ENCODE data around the gene SH3RF2. TPM values are rescaled to one million over a fixed set of nuclear protein-coding genes. Genes with fewer than 3 reads are reported as not detected.

SH3RF2 gene
- total RNA-seq, 6 experiments from 2014 or later: 0.43 to 1.7 (median 0.66) TPM

- no peak for DNase-seq
- peak; percentile 52 for TF ChIP-seq CTCF (IDR thresholded peaks at IDR 0.05)
- Mint-ChIP-seq H3K4me1 (ENCODE audit: low read depth) (peaks cover 18% of the 10 kb centered on the region), H3K27ac (no peak overlapping the region), H3K9me3 (no peaks in the 10 kb centered on the region), H3K27me3 (ENCODE audit: insufficient read depth) (peaks cover 35% of the 10 kb centered on the region), H3K36me3 (ENCODE audit: low read depth) (no peaks in the 10 kb centered on the region), H3K4me3 (no peak overlapping the region)
These were observed 28.0 kb upstream of the SH3RF2 start for GRCh38 chr5:145908206-145908960.

- H3K4me1 Mint-ChIP-seq (ENCODE audit: low read depth): peaks cover 12% of the 10 kb centered on the region
- TF ChIP-seq CTCF (IDR thresholded peaks at IDR 0.05): no peak
- no peak overlapping the region for H3K27ac Mint-ChIP-seq
- no peak overlapping the region for H3K4me3 Mint-ChIP-seq
- no peaks in the 10 kb centered on the region for H3K36me3 Mint-ChIP-seq (ENCODE audit: low read depth)
- DNase-seq: no peak
- no peaks in the 10 kb centered on the region for H3K9me3 Mint-ChIP-seq
- peaks cover 33% of the 10 kb centered on the region for H3K27me3 Mint-ChIP-seq (ENCODE audit: insufficient read depth)
These were observed 25.2 kb upstream of the SH3RF2 start for GRCh38 chr5:145911164-145911563.

GRCh38 chr5:145912019-145912418, 24.4 kb upstream of the SH3RF2 start:
- no peak for TF ChIP-seq CTCF (IDR thresholded peaks at IDR 0.05)
- no peaks in the 10 kb centered on the region for H3K36me3 Mint-ChIP-seq (ENCODE audit: low read depth)
- peaks cover 30% of the 10 kb centered on the region for H3K27me3 Mint-ChIP-seq (ENCODE audit: insufficient read depth)
- H3K4me3 Mint-ChIP-seq: no peak overlapping the region
- no peaks in the 10 kb centered on the region for H3K9me3 Mint-ChIP-seq
- no peak for DNase-seq
- peaks cover 9% of the 10 kb centered on the region for H3K4me1 Mint-ChIP-seq (ENCODE audit: low read depth)
- H3K27ac Mint-ChIP-seq: no peak overlapping the region

GRCh38 chr5:145912594-145912993, 23.8 kb upstream of the SH3RF2 start:
- H3K36me3 Mint-ChIP-seq (ENCODE audit: low read depth): no peaks in the 10 kb centered on the region
- H3K27ac Mint-ChIP-seq: no peak overlapping the region
- peaks cover 32% of the 10 kb centered on the region for H3K27me3 Mint-ChIP-seq (ENCODE audit: insufficient read depth)
- no peaks in the 10 kb centered on the region for H3K9me3 Mint-ChIP-seq
- H3K4me1 Mint-ChIP-seq (ENCODE audit: low read depth): peaks cover 15% of the 10 kb centered on the region
- H3K4me3 Mint-ChIP-seq: no peak overlapping the region
- no peak for TF ChIP-seq CTCF (IDR thresholded peaks at IDR 0.05)
- no peak for DNase-seq

GRCh38 chr5:145913701-145914100, 22.7 kb upstream of the SH3RF2 start:
- Mint-ChIP-seq H3K4me1 (ENCODE audit: low read depth) (peaks cover 15% of the 10 kb centered on the region), H3K4me3 (no peak overlapping the region), H3K36me3 (ENCODE audit: low read depth) (no peaks in the 10 kb centered on the region), H3K27me3 (ENCODE audit: insufficient read depth) (peaks cover 38% of the 10 kb centered on the region), H3K9me3 (no peaks in the 10 kb centered on the region), H3K27ac (no peak overlapping the region)
- TF ChIP-seq CTCF (IDR thresholded peaks at IDR 0.05): no peak
- DNase-seq: no peak

Data from HFFc6 (cell line).